IMR-90 (cell line): ENCODE results near the gene MANSC1.

Experiments
- BHLHE40 ChIP-seq: fragments of 150-350 bp; IDR thresholded peaks from 2 replicates; pipeline ENCODE4 v1.6.1; 2016; ENCODE audit warnings: mild to moderate bottlenecking, low read depth, low read length
- CEBPB ChIP-seq: IDR thresholded peaks from 2 replicates; pipeline ENCODE4 v1.6.1; 2012; ENCODE audit warnings: low read depth, low read length, improper control_type of control experiment
- FOS ChIP-seq: fragments of 150-350 bp; IDR thresholded peaks from 2 replicates; pipeline ENCODE4 v1.6.1; 2016; ENCODE audit warnings: low read depth, low read length
- MAZ ChIP-seq: IDR thresholded peaks from 2 replicates; pipeline ENCODE4 v1.6.1; 2012; ENCODE audit warnings: low read depth, mild to moderate bottlenecking, low read length, improper control_type of control experiment, moderate library complexity, borderline replicate concordance
- NFE2L2 ChIP-seq: fragments of 150-350 bp; IDR thresholded peaks from 2 replicates; pipeline ENCODE4 v1.6.1; 2016; ENCODE audit warnings: low read depth, mild to moderate bottlenecking, low read length
- POLR2A ChIP-seq: IDR thresholded peaks from 2 replicates; pipeline ENCODE4 v1.6.1; 2012; ENCODE audit warnings: mild to moderate bottlenecking, low read depth, low read length
- RAD21 ChIP-seq: IDR thresholded peaks from 2 replicates; pipeline ENCODE4 v1.6.1; 2012; ENCODE audit warnings: low read length, improper control_type of control experiment
- RFX5 ChIP-seq: IDR thresholded peaks from 2 replicates; pipeline ENCODE4 v1.8.0; 2012; ENCODE audit warnings: low read depth, mild to moderate bottlenecking, low read length, moderate library complexity
- TF ChIP-seq, protein P1 (sequence below): conservative IDR thresholded peaks from 2 replicates; pipeline ENCODE4 v1.5.1; 2012; ENCODE audit warnings: mild to moderate bottlenecking, low read depth, low read length, improper control_type of control experiment

DNA sequence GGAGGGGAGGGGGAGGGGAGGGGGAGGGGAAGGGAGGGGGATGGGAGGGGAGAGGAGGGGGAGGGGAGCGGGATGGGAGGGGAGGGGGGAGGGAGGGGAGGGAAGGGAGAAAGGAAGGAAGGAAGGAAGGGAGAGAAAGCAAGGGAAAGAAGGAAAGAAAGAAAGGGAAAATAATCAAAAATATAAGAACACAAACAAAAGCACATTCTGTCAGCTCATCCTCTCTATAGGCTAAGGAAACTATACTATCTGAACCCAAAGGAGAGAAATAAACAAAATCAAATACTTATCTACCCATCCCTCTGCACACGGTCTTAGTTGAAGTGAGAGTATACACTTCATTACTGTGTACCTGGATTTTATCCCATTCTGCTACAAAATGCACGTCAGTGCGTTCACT lies 26.9 kb downstream of the MANSC1 start:
- TF ChIP-seq, protein P1, sequence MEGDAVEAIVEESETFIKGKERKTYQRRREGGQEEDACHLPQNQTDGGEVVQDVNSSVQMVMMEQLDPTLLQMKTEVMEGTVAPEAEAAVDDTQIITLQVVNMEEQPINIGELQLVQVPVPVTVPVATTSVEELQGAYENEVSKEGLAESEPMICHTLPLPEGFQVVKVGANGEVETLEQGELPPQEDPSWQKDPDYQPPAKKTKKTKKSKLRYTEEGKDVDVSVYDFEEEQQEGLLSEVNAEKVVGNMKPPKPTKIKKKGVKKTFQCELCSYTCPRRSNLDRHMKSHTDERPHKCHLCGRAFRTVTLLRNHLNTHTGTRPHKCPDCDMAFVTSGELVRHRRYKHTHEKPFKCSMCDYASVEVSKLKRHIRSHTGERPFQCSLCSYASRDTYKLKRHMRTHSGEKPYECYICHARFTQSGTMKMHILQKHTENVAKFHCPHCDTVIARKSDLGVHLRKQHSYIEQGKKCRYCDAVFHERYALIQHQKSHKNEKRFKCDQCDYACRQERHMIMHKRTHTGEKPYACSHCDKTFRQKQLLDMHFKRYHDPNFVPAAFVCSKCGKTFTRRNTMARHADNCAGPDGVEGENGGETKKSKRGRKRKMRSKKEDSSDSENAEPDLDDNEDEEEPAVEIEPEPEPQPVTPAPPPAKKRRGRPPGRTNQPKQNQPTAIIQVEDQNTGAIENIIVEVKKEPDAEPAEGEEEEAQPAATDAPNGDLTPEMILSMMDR, result no peak
- TF ChIP-seq POLR2A (no peak), MAZ (no peak), RAD21 (no peak), FOS (no peak), CEBPB (no peak), NFE2L2 (no peak), BHLHE40 (no peak), RFX5 (no peak)
